HCEC 1CT (cell line): Measurements from ENCODE around the gene NRXN3.

Experiments
- DNase-seq: peaks from one replicate; pipeline ENCODE4 v3.0.0-alpha.2; 2017

Gene NRXN3

DNA sequence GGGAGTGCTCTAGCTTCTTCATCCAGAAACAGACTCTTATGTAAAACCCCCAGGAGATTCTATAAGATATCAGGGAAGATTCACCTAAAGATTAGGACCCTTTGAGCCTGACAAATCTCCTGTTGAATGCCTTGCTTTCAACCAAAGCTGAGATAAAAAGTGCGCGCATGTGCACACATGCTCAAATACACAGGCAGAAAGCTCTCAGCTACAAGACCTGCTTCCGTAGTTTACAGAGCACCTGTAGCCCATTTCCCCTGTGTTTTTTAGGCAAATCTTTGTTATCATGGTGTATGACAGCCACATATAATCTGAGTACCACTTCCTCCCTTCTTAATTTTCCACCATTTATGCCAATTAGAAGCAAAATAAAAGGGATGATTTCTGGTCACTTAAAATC, 866.9 kb downstream of the NRXN3 start:
- DNase-seq, result no peak

DNA sequence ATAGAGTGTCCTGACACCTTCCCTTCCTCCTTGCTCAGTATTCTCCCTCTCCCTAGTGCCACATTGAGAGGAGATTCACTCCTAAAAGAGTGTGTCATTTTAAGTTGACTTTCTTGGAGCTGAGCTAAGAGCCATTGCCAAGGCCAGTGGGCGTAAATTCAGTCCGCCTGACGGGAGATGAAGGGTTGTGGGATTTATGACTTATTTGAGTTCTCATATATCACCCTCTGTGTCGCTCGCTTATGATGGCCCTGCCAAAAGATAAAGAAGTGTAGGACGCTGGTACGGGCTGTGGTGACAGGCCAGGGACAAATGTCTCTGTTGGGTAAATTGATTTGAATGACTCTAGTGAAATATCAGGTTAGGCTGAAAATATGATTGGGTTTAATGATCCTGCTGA, 867.4 kb downstream of the NRXN3 start:
- no peak for DNase-seq

DNA sequence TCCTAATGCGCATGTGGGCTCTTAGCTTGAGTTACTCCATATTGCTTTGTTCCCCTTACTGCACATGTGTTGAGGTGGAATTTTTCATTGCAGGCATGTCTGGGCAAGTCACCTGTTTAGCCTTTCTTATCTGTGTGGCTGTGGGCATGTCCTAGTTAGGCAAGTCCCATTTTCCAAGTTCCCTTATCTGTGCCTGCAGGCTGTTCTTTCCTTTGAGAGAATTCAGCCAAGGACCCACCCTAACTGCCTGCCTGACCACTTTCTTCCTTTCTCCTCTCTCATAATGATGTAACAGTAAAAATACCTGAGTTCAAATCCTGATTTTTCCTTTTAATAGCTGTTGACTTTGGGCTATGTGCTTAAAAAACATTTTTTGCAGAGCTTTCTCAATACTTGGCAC, 870.6 kb downstream of the NRXN3 start:
- DNase-seq, result no peak

DNA sequence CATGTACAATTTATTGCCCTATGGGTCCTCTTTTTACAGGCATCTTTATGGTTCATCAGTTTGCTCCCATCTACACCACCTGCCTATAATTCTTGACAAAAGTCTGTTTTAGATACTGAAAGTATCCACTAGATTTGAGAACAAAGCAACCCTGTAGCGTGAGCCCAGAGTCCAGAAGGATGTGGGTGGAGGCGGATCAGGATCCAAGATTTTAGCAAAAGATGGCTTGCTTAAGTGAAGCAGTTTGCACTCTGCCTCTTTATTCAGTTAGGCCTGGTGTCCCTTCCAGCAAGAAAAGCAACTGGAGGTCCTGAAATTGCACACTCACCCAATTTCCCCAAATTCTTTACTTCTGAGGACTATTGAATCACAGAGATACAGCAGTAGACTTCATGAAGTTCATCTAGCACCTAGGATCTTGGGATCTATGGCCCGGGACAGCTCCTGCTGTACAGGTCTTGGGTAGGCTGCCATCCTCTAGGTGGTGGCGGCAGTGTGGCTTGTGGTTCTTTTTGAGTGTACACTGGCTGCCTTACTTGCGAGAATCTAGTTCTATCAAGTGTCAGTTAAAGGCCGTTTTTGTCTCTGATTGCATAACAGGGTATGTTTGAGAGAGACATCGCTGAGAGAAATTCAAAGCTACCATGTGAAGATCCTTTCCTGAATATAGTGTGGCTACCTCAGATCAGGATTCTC, 873.2 kb downstream of the NRXN3 start:
- DNase-seq, result no peak

DNA sequence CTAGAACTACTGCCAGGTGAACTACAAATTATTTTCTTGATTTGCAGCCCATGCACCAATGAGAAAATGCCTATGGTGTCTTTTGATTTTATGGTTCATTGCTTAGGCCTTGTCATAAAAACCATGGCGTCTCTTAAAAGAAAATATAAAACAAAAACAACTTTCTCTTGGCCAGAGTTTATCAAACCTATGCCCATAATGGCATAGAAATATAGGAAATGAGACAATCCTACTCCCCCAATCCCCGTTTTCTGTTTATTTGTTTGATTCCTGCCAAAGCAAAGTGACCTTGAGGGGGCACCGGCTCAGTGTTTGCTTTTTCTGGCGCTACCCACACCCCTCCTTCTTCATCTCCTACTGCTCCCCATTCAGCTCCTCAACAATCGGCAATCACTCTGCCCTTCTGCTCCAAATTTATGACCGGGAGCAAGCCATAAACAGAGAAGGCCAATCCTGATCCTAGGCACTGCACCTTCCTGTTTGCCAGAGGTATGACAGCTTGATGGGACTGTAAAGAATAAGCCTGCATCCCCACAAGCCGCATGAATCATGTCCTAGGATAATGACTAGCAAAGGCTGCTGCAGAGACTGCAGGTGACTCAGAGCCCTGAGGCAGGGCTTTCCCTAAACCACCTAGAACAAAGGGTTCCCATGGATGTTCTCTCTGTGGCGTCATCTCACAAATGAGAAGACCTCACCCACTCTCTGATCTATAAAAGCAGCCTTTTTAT, 874.9 kb downstream of the NRXN3 start:
- DNase-seq, result peak; percentile 93

DNA sequence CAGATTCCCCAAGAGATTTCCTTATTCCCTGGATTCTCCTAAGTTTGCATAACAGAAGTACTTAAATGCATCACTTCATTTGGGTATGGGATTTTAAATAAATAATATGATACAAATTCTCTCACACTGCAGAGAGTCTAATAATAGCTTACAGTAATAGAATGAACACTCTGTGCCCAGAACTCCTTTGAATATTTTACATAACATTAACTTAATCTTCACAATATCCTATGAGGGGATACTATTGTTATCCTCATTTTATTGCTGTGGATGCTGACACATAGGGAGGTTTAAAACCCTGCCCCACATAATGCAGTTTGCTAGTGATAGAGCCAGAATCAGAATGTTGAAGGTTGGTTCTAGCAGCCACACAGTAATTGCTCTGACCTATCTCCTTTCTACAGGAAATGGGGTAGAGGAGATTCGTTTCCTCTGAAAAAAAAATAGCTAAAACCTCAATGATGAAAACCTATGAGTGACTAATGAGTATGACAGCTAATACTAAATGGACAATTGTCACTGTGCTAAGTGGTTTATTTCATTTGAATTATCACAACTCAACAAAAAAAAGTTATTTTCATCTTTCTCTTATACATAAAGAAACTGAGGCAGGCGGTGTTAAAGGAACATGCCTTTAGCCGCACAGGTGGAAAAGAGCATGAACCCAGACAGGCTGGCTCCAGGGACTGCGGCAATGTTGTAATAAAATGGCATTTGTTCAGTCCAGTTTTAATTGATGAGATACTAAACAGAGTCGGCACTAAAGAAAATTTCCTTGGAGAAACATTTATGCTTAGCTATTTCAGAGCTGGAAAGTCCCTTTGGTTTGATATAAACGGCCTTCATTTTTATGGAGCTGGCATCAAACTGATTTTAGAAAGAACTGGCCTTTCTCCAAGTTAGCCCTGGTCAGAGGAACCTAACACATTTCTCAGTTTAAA, 880.9 kb downstream of the NRXN3 start:
- DNase-seq, result no peak

DNA sequence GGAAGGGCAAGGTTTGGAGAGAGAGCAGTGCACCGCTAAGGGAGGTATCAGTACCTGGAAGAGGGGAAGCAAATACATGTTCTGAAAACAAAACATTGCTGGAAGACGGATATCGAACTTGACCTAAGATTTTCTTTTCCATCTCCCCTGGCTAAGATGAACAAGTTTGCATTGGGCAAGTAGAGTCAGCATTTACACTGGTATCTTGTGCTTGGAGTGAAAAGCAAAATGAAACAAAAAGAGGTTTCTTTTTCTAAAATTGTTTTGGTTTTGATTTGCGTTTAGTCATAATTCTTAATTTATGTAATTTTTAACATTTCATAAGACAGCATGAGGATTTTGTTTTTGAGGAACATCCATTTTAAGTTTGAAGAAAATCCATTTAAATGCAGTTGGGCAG, 881.6 kb downstream of the NRXN3 start:
- DNase-seq, result no peak

GRCh38 chr14:79056879-79057278, 886.7 kb downstream of the NRXN3 start:
- peak; percentile 92 for DNase-seq

DNA sequence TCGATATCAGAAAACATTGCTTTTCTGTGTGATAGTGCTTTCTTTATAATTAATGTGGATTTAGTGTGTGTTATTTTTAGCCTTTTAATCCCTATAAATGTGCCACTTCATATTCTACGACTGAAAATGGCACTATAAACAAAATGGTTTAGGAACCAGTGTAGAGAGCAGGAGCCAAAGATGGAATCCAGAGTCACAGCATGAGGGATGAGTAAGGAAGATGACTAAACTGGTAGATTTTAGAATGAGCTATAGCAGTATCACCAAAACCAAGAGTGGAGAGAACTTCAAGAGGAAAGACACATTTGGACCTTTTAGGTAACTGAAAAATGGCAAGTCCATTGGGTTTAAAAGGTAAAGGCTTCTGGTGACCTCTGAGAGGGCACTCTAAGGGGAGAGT, 887.2 kb downstream of the NRXN3 start:
- peak; percentile 65 for DNase-seq

DNA sequence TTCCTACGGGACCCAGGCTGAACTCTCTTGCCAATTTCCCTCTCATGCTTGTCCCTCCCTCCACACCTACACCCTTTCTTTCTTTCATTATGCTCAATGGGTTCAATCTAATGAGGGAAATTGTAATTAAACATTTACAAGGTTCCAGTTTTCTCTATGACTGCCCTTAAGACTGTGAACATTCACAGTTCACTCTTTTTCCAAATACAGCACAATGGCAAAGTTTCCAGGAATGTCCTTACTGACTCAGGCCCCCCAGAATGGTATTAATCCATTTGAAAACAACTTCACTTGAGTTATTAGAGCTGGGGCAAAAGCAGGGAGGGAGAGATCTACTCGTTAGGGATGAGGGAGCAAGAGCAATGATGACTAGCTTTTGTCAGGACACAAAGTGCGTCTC, 892.1 kb downstream of the NRXN3 start:
- no peak for DNase-seq

- no peak for DNase-seq
These were observed 894.0 kb downstream of the NRXN3 start for GRCh38 chr14:79064214-79064613.

- DNase-seq, result no peak
These were observed 904.3 kb downstream of the NRXN3 start for GRCh38 chr14:79074510-79074909.

GRCh38 chr14:79076428-79076827, 906.3 kb downstream of the NRXN3 start:
- no peak for DNase-seq

DNA sequence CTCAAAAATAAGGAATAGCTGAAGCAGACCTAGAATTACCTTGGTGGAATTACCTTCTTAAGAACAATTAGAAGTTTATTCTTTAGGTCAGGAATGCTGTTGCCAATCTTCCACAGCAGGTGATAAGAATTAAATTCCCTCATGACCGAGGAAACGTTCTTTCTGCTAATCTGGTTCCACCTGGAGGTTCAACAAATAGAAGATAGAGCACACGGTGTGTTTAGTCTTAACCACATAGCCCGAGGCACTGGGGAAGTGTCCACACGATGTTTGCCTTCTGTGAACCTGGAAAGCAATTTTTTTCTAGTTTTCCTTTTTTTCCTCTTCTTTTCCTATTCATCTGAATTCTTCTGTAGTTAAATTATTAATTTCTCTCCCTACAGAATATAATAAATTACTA, 906.9 kb downstream of the NRXN3 start:
- DNase-seq, result no peak

GRCh38 chr14:79080040-79080439, 909.9 kb downstream of the NRXN3 start:
- DNase-seq, result peak; percentile 11

DNA sequence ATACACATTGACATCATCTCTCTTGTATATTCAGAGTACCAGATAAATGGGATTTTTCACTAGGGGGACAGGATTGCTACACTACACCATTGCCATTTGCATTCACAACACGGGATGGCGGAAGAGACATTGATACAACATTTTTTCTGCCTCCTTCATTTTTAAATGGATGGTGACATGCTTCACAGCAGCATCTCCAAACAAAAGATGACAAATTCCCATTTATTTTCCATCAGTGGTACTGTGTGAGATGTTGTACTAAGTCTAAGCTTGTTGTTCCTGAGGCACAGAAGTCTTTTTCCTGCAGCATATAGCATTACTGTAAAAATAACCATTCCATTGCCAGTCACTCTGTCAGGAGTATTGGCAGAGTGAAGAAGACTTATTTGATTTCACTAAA, 912.7 kb downstream of the NRXN3 start:
- DNase-seq, result no peak

GRCh38 chr14:79083356-79083755, 913.2 kb downstream of the NRXN3 start:
- no peak for DNase-seq

DNA sequence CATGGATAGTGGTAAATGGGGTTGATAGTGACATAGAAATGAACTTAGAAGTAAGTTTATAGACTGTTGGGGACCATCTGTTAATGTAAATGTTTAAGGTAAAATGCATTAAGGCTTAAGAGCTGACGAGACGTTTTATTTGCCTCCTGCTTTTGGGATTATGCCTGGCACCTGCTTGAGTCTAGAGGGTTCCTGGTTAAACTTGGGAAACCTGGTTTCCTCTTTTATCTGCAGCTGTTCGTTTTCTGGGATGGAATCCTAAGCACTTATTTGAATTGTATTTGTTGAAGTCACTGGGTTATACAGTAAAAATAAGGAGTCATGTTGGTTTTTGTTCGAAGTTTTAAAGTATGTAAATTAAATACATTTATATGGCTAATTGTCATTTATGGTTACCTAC, 914.7 kb downstream of the NRXN3 start:
- DNase-seq, result no peak

DNA sequence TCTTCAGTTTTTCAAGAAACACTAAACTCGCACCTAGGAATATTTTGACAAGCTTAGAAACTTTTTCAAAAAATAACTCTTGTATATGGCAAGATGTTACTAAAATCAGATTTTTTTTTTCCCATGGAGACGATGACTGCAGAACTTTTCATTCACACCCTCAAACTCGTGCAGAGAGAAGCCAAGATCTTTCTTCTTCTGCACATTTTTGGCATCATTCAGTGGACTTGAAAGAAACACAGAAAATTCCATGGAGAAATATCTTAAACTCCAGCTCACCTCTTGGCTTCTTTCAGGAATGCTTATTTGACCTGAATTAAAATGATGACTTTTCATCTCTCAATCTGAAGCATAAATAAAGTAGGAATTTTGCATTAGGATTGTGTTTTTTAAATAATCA, 919.4 kb downstream of the NRXN3 start:
- no peak for DNase-seq

DNA sequence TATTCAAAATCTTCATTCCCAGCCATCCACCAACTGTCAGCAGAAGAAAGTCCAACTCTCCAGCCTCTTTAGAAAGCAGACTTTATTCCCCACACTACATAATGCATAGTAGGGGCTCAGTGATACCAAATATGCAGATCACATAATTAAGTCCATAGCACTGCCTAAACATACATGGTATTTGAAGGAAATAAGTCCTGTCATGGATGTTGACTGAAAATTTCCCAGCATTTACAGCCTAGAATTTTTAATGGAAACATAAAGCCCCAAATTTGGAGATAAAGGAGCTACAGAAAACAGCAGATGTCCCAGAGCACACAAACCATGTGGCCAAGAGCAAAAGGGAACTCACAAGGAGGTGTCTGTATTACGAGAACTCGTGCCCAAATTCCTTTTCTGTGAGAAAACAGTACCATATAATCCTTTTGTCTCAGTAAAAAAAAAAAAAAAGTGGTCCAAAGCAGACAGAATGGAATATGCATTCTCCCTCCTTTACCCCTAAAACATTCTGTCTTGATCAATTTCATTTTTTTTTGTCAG, 920.5 kb downstream of the NRXN3 start:
- peak; percentile 16 for DNase-seq

GRCh38 chr14:79091381-79091963, 921.3 kb downstream of the NRXN3 start:
- DNase-seq, result no peak

GRCh38 chr14:79093531-79093930, 923.4 kb downstream of the NRXN3 start:
- no peak for DNase-seq

GRCh38 chr14:79094951-79095350, 924.8 kb downstream of the NRXN3 start:
- no peak for DNase-seq
